K562 (cell line): Measurements from ENCODE around the gene ZNF512B. TPM values are rescaled to one million over a fixed set of nuclear protein-coding genes. Genes with fewer than 3 reads are reported as not detected.
A peak's percentile ranks its signal among the peaks of the same experiment; 100 is the strongest.

Experiments used
- BRD4 ChIP-seq: fragments of 200-600 bp; sonication (generic); IDR thresholded peaks from 2 replicates; pipeline ENCODE4 v1.6.1; 2017; ENCODE audit warnings: inconsistent platforms
- DEAF1 ChIP-seq: fragments of 450-650 bp; formaldehyde crosslinking; IDR thresholded peaks from 2 replicates; pipeline ENCODE4 v1.4.0; 2020; ENCODE audit warnings: mild to moderate bottlenecking, moderate library complexity
- E2F3 ChIP-seq: fragments of 250-450 bp; sonication (Bioruptor Pico); IDR thresholded peaks from 2 replicates; pipeline ENCODE4 v1.4.0; 2020; ENCODE audit warnings: mild to moderate bottlenecking
- FOS ChIP-seq: IDR thresholded peaks from 3 replicates; pipeline ENCODE4 v1.6.1; 2011; ENCODE audit not compliant: insufficient read length; ENCODE audit errors: extremely low read depth
- GATAD2B ChIP-seq: fragments of 450-650 bp; IDR thresholded peaks from 2 replicates; pipeline ENCODE4 v1.6.1; 2017; ENCODE audit warnings: mild to moderate bottlenecking, borderline replicate concordance
- HDAC2 ChIP-seq: fragments of 450-650 bp; IDR thresholded peaks from 2 replicates; pipeline ENCODE4 v1.6.1; 2016; ENCODE audit warnings: mild to moderate bottlenecking
- HDAC6 ChIP-seq: IDR thresholded peaks from 2 replicates; pipeline ENCODE4 v1.6.1; 2012; ENCODE audit warnings: low read depth, mild to moderate bottlenecking, control low read depth, inconsistent platforms, low read length, moderate library complexity
- HINFP ChIP-seq: fragments of 450-650 bp; conservative IDR thresholded peaks from 2 replicates; pipeline ENCODE4 v1.6.1; 2016; ENCODE audit warnings: missing genetic modification characterization, low read depth, mild to moderate bottlenecking, control low read depth, missing compliant biosample characterization
- IRF9 ChIP-seq: fragments of 450-650 bp; IDR thresholded peaks from 2 replicates; pipeline ENCODE4 v1.6.1; 2016; ENCODE audit warnings: missing biosample characterization, missing genetic modification characterization
- MAX ChIP-seq: sonication (generic); formaldehyde crosslinking; IDR thresholded peaks from 2 replicates; pipeline ENCODE4 v1.9.0; 2022; ENCODE audit warnings: mild to moderate bottlenecking, missing genetic modification reagents
- POU5F1 ChIP-seq: fragments of 150-350 bp; IDR thresholded peaks from 2 replicates; pipeline ENCODE4 v1.6.1; 2014; ENCODE audit warnings: borderline replicate concordance, low read length, low read depth, mild to moderate bottlenecking; ENCODE audit not compliant: partially characterized antibody
- PRPF4 ChIP-seq: fragments of 200-400 bp; formaldehyde crosslinking; IDR thresholded peaks from one replicate; pipeline ENCODE4 v1.6.1; 2017; ENCODE audit warnings: low read length, low read depth, mild to moderate bottlenecking; ENCODE audit not compliant: insufficient read depth, poor library complexity, severe bottlenecking
- RNF219 ChIP-seq: fragments of 250-450 bp; sonication (Bioruptor Pico); IDR thresholded peaks from 2 replicates; pipeline ENCODE4 v1.5.0; 2022; ENCODE audit warnings: mild to moderate bottlenecking
- TFAP4 ChIP-seq: sonication (generic); formaldehyde crosslinking; IDR thresholded peaks from 2 replicates; pipeline ENCODE4 v1.8.0; 2022; ENCODE audit warnings: missing genetic modification reagents, mild to moderate bottlenecking, moderate library complexity, borderline replicate concordance
- ZBTB34 ChIP-seq: fragments of 250-450 bp; sonication (Bioruptor Pico); IDR thresholded peaks from 2 replicates; pipeline ENCODE4 v1.8.0; 2021; ENCODE audit warnings: mild to moderate bottlenecking, moderate library complexity
- ZNF699 ChIP-seq: fragments of 250-450 bp; sonication (Bioruptor Pico); IDR thresholded peaks from 2 replicates; pipeline ENCODE4 v1.8.0; 2021; ENCODE audit warnings: mild to moderate bottlenecking, moderate library complexity; ENCODE audit not compliant: insufficient replicate concordance
- polyA plus RNA-seq, 8 experiments: library from polyadenylated mRNA; depleted of rRNA in 4 of 8; stranded (reverse) in 5 of 8; unstranded in 3 of 8; fragments of >200 nt; fragmentation: Nextera tagmentation in 2 of 8; fragmentation: Illumina TruSeq in 1 of 8; extraction: Ambion mirVana in 2 of 8; extraction: Trizol in 1 of 8; gene quantifications; 2 replicates each; pipeline versions ENCODE4 v1.2.1 to v1.2.3, GENCODE V29; 2011 to 2014; ENCODE audit warnings: inconsistent platforms in 1 of 8, missing spikeins in 1 of 8
- total RNA-seq, 7 experiments: library from RNA; depleted of rRNA in 6 of 7; stranded (reverse); fragments of >200 nt in 6 of 7; fragmentation: Illumina TruSeq in 2 of 7; extraction: Trizol in 2 of 7; gene quantifications; 2 replicates each; pipeline versions ENCODE4 v1.2.1 to v1.2.3, GENCODE V29; 2011 to 2021; ENCODE audit warnings: low replicate concordance in 1 of 7

Gene ZNF512B
- total and polyA plus RNA-seq, 9 of the 15 experiments (the other 6 are each of a cell fraction or from before 2014, with no cell fraction given), result 0.01 to 27.8 (median 8.2) TPM

GRCh38 chr20:63980806-63981728 lies 11.3 kb upstream of the ZNF512B start, which contains the start of gene PRPF6 (continued):
- peak; percentile 98 for TF ChIP-seq MAX (CRISPR knock-in tag)
- TF ChIP-seq TFAP4 (CRISPR knock-in tag), result peak; percentile 89
- TF ChIP-seq E2F3, result no peak
- TF ChIP-seq ZBTB34, result no peak
- TF ChIP-seq DEAF1, result no peak
- TF ChIP-seq FOS, result no peak
- no peak for TF ChIP-seq HINFP (tag)
- no peak for TF ChIP-seq PRPF4
- TF ChIP-seq HDAC2, result peak; percentile 70; the same call in 1 of the 2 replicates
- no peak for TF ChIP-seq POU5F1
- no peak for TF ChIP-seq ZNF699 (CRISPR knock-in tag)
- TF ChIP-seq HDAC6, result no peak
- no peak for TF ChIP-seq IRF9 (tag)
- 0 out of 2 replicates have a peak, but pooled peaks have one; percentile 14 for TF ChIP-seq BRD4
- 0 out of 2 replicates have a peak, but pooled peaks have one; percentile 51 for TF ChIP-seq GATAD2B
- no peak for TF ChIP-seq RNF219 (CRISPR knock-in tag)
